ENCODE results near the gene OR1S2. TPM values are rescaled to one million over a fixed set of nuclear protein-coding genes. Genes with fewer than 3 reads are reported as not detected.

OR1S2 gene
- total RNA-seq, 1 donor from 2014 or later: not detected

DNA sequence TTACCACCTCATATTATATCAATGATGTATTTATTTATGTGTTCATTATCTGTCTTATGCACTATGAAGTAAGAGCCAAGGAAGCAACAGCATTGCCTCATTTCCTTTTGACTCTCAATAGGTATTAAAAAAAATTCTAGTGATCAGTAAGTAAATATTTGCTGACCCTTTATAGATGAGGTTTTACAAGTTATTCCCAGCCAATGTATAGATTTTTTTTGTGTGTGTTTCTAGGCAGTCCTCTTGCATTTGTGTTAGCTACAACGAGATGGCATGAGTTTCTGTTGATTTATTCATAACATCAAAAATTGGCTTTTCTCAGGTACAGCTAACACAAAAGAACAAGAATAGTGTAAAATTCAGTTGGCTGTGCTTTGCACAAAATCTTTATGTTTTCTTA, 4.7 kb downstream of the OR1S2 start:
- TF ChIP-seq, protein P1, sequence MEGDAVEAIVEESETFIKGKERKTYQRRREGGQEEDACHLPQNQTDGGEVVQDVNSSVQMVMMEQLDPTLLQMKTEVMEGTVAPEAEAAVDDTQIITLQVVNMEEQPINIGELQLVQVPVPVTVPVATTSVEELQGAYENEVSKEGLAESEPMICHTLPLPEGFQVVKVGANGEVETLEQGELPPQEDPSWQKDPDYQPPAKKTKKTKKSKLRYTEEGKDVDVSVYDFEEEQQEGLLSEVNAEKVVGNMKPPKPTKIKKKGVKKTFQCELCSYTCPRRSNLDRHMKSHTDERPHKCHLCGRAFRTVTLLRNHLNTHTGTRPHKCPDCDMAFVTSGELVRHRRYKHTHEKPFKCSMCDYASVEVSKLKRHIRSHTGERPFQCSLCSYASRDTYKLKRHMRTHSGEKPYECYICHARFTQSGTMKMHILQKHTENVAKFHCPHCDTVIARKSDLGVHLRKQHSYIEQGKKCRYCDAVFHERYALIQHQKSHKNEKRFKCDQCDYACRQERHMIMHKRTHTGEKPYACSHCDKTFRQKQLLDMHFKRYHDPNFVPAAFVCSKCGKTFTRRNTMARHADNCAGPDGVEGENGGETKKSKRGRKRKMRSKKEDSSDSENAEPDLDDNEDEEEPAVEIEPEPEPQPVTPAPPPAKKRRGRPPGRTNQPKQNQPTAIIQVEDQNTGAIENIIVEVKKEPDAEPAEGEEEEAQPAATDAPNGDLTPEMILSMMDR (IDR thresholded peaks at IDR 0.05; ENCODE audit: unreplicated experiment): no peak
- H3K27ac Mint-ChIP-seq: no peak overlapping the region
- no peak for DNase-seq (ENCODE audit: low spot score, unreplicated experiment)
- H3K9me3 Mint-ChIP-seq (ENCODE audit: low read depth): peaks cover 31% of the 10 kb centered on the region
- peaks cover 1% of the 10 kb centered on the region for H3K36me3 Mint-ChIP-seq (ENCODE audit: insufficient read depth)
- H3K27me3 Mint-ChIP-seq: no peaks in the 10 kb centered on the region
- peaks cover 7% of the 10 kb centered on the region for H3K4me1 Mint-ChIP-seq (ENCODE audit: low read depth)
- H3K4me3 Mint-ChIP-seq (ENCODE audit: low read depth): no peak overlapping the region

DNA sequence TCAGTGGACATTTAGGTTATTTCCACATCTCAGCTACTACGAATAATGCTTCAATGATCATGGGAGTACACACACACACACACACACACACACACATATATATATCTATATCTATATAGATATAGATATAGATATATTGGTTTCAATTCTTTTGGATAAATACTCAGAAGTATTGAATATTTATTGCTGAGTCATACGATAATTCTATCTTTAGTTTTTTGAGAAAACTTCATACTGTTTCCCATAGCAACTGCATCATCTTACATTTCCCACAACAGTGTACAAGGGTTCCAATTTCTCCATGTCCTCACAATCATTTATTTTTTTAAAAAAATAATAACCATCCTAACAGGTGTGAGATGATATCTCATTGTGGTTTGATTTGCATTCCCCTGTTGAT, 8.0 kb downstream of the OR1S2 start:
- H3K27me3 Mint-ChIP-seq: no peaks in the 10 kb centered on the region
- TF ChIP-seq, protein P1 (IDR thresholded peaks at IDR 0.05; ENCODE audit: unreplicated experiment): no peak
- H3K9me3 Mint-ChIP-seq (ENCODE audit: low read depth): peaks cover 26% of the 10 kb centered on the region
- peaks cover 12% of the 10 kb centered on the region for H3K4me1 Mint-ChIP-seq (ENCODE audit: low read depth)
- no peak overlapping the region for H3K27ac Mint-ChIP-seq
- H3K36me3 Mint-ChIP-seq (ENCODE audit: insufficient read depth): peaks cover 1% of the 10 kb centered on the region
- DNase-seq (ENCODE audit: low spot score, unreplicated experiment): no peak
- no peak overlapping the region for H3K4me3 Mint-ChIP-seq (ENCODE audit: low read depth)

DNA sequence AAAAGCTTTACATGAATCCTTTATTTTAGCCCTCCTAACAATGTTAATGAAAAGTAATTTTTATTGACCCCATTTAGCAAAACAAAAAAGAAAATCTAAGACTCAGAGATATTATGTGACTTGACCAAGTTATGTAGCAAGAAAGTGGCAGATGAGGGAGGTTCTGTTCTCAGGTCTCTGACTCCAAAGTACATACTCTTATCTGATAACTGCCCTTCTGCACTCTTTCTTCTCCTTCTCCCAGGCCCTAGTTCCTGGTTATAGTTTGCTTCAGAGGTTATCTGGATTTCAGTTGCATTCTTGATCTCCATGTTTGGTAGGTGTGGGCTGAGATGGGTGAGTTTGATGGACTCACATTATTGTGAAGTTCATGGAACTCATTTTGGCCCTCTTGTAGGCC, 10.6 kb downstream of the OR1S2 start:
- Mint-ChIP-seq H3K4me3 (ENCODE audit: low read depth) (no peak overlapping the region), H3K4me1 (ENCODE audit: low read depth) (peaks cover 6% of the 10 kb centered on the region), H3K36me3 (ENCODE audit: insufficient read depth) (peaks cover 1% of the 10 kb centered on the region), H3K27me3 (no peaks in the 10 kb centered on the region), H3K27ac (no peak overlapping the region), H3K9me3 (ENCODE audit: low read depth) (peaks cover 21% of the 10 kb centered on the region)
- DNase-seq (ENCODE audit: low spot score, unreplicated experiment): no peak
- TF ChIP-seq, protein P1 (IDR thresholded peaks at IDR 0.05; ENCODE audit: unreplicated experiment): no peak

DNA sequence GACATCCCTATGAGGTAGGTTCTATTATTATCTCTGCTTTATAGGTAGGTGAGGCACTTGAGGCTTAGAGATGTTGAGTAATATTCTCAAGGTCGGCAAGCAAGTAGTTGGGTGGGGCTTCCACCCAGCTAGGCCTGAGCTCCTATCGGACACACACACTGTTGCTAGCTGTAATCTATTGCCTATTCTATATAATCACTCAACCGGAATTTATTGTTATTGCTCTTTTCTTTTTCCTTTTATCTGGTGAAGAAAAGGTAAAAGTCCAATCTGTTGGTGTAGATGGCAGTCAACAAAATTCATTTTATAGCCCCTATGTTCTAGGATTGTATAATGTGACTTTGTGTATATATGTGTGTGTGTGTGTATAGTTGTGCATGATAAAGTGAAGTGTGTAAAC, 11.7 kb downstream of the OR1S2 start:
- H3K27ac Mint-ChIP-seq: no peak overlapping the region
- peaks cover 1% of the 10 kb centered on the region for H3K36me3 Mint-ChIP-seq (ENCODE audit: insufficient read depth)

DNA sequence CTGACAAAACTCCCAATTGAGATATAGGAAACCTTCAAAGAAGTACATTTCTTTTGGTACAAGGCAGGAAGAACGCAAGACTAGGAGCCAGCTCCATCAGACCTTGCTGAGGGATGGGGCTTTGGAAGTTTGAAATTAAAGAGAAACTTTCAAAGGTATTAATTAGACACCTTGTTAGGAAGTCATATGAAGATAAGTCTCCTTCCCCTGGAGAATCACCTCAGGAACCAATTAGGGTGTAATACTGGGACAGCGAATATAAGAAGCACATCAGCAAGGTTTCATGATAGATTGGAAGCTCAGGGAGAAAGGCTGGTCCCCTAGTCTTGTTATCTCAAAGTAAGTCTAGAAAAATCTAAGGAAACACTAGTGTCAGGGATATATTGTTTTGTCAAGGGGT, 15.2 kb downstream of the OR1S2 start, which contains the start of gene OR9Q2:
TSS of gene OR9Q2 (plus strand) at position 301 of the 400 bp plus-strand sequence. CDS start 1,421 bp downstream, outside the sequence.
- TF ChIP-seq, protein P1 (IDR thresholded peaks at IDR 0.05; ENCODE audit: unreplicated experiment): no peak
- Mint-ChIP-seq H3K9me3 (ENCODE audit: low read depth) (no peaks in the 10 kb centered on the region), H3K4me1 (ENCODE audit: low read depth) (peaks cover 6% of the 10 kb centered on the region), H3K27me3 (no peaks in the 10 kb centered on the region), H3K27ac (no peak within 1 kb of the TSS), H3K36me3 (ENCODE audit: insufficient read depth) (no peaks in the 10 kb centered on the region), H3K4me3 (ENCODE audit: low read depth) (no peak within 1 kb of the TSS)
- no peak for DNase-seq (ENCODE audit: low spot score, unreplicated experiment)

More for the DNA sequence above, 11.7 kb downstream of the OR1S2 start:
- Mint-ChIP-seq H3K4me1 (ENCODE audit: low read depth) (peaks cover 6% of the 10 kb centered on the region), H3K27me3 (no peaks in the 10 kb centered on the region), H3K9me3 (ENCODE audit: low read depth) (peaks cover 10% of the 10 kb centered on the region), H3K4me3 (ENCODE audit: low read depth) (no peak overlapping the region)
- DNase-seq (ENCODE audit: low spot score, unreplicated experiment): no peak
- TF ChIP-seq, protein P1 (IDR thresholded peaks at IDR 0.05; ENCODE audit: unreplicated experiment): no peak
